Measurements from ENCODE around the gene DGCR8. TPM values are rescaled to one million over a fixed set of nuclear protein-coding genes. Genes with fewer than 3 reads are reported as not detected.

The DGCR8 gene
- polyA plus RNA-seq, 1 donor, result 41.7 TPM

- DNase-seq (ENCODE audit: low read depth), result no peak
Measured at GRCh38 chr22:20089977-20090729, 10.1 kb downstream of the DGCR8 start.

GRCh38 chr22:20090730-20091240, 10.7 kb downstream of the DGCR8 start:
- DNase-seq (ENCODE audit: low read depth), result no peak

- DNase-seq (ENCODE audit: low read depth), result no peak
Measured at GRCh38 chr22:20091690-20092476, 11.8 kb downstream of the DGCR8 start.

GRCh38 chr22:20092477-20092854, 12.4 kb downstream of the DGCR8 start:
- DNase-seq (ENCODE audit: low read depth), result no peak

- no peak for DNase-seq (ENCODE audit: low read depth)
Measured at GRCh38 chr22:20093418-20094196, 13.6 kb downstream of the DGCR8 start.

- no peak for DNase-seq (ENCODE audit: low read depth)
Measured at GRCh38 chr22:20094197-20094807, 14.3 kb downstream of the DGCR8 start.

GRCh38 chr22:20095521-20095920, 15.5 kb downstream of the DGCR8 start:
- DNase-seq (ENCODE audit: low read depth), result no peak

GRCh38 chr22:20096574-20097420, 16.8 kb downstream of the DGCR8 start:
- DNase-seq (ENCODE audit: low read depth), result no peak

- DNase-seq (ENCODE audit: low read depth), result no peak
Measured at GRCh38 chr22:20099099-20099711, 19.2 kb downstream of the DGCR8 start.

GRCh38 chr22:20101638-20102037, 21.6 kb downstream of the DGCR8 start:
- DNase-seq (ENCODE audit: low read depth), result no peak

- no peak for DNase-seq (ENCODE audit: low read depth)
Measured at GRCh38 chr22:20102203-20102780, 22.3 kb downstream of the DGCR8 start.

GRCh38 chr22:20105456-20106204, 25.6 kb downstream of the DGCR8 start:
- DNase-seq (ENCODE audit: low read depth), result no peak

GRCh38 chr22:20106205-20106848, 26.3 kb downstream of the DGCR8 start:
- no peak for DNase-seq (ENCODE audit: low read depth)

- no peak for DNase-seq (ENCODE audit: low read depth)
Measured at GRCh38 chr22:20106849-20107237, 26.8 kb downstream of the DGCR8 start.

- DNase-seq (ENCODE audit: low read depth), result no peak
Measured at GRCh38 chr22:20107471-20107901, 27.4 kb downstream of the DGCR8 start.

- no peak for DNase-seq (ENCODE audit: low read depth)
Measured at GRCh38 chr22:20107951-20108756, 28.1 kb downstream of the DGCR8 start.

- DNase-seq (ENCODE audit: low read depth), result no peak
Measured at GRCh38 chr22:20108757-20109230, 28.8 kb downstream of the DGCR8 start.

All from forelimb muscle (tissue), 1 donor.